SK-N-SH treated with all-trans-retinoic acid at 6 μM for 48 hours (cell line): ENCODE measurements around the gene CES3.

Experiments used
- ATAC-seq: fragments of 200-7000 bp; cut with Tn5 transposase; 3 replicates; pipeline ENCODE4 v1.9.1; 2020; ENCODE audit warnings: mild to moderate bottlenecking, moderate library complexity
- ARNTL ChIP-seq: fragments of 450-650 bp; formaldehyde crosslinking; IDR thresholded peaks from 2 replicates; pipeline ENCODE4 v1.5.0; 2020; ENCODE audit warnings: low read depth, mild to moderate bottlenecking, moderate library complexity, borderline replicate concordance
- BACH2 ChIP-seq: fragments of 250-450 bp; sonication (Bioruptor Pico); IDR thresholded peaks from 2 replicates; pipeline ENCODE4 v1.9.0; 2021; ENCODE audit warnings: mild to moderate bottlenecking, borderline replicate concordance
- CSDC2 ChIP-seq: fragments of 250-450 bp; sonication (Bioruptor Pico); IDR thresholded peaks from 2 replicates; pipeline ENCODE4 v1.5.0; 2020; ENCODE audit warnings: mild to moderate bottlenecking, moderate library complexity
- CSRNP3 ChIP-seq: fragments of 250-450 bp; sonication (Bioruptor Pico); IDR thresholded peaks from 2 replicates; pipeline ENCODE4 v1.5.1; 2021; ENCODE audit warnings: mild to moderate bottlenecking, moderate library complexity
- ESRRG ChIP-seq: fragments of 250-450 bp; sonication (Bioruptor Pico); IDR thresholded peaks from 2 replicates; pipeline ENCODE4 v1.6.1; 2021; ENCODE audit warnings: mild to moderate bottlenecking
- GLIS3 ChIP-seq: fragments of 250-450 bp; sonication (Bioruptor Pico); IDR thresholded peaks from 2 replicates; pipeline ENCODE4 v1.5.0; 2020; ENCODE audit warnings: mild to moderate bottlenecking, moderate library complexity
- ISL1 ChIP-seq: fragments of 250-450 bp; sonication (Bioruptor Pico); IDR thresholded peaks from 2 replicates; pipeline ENCODE4 v2.1.2; 2022; ENCODE audit warnings: mild to moderate bottlenecking, moderate library complexity
- OSR1 ChIP-seq: fragments of 250-450 bp; sonication (Bioruptor Pico); IDR thresholded peaks from 2 replicates; pipeline ENCODE4 v1.8.0; 2022; ENCODE audit warnings: moderate library complexity, mild to moderate bottlenecking, inconsistent platforms
- POU6F1 ChIP-seq: fragments of 250-450 bp; sonication (Bioruptor Pico); IDR thresholded peaks from 2 replicates; pipeline ENCODE4 v1.8.0; 2021; ENCODE audit warnings: low read depth, mild to moderate bottlenecking, moderate library complexity, borderline replicate concordance
- PPARA ChIP-seq: fragments of 250-450 bp; sonication (Bioruptor Pico); IDR thresholded peaks from 2 replicates; pipeline ENCODE4 v1.5.0; 2020; ENCODE audit warnings: mild to moderate bottlenecking, borderline replicate concordance
- SNAI2 ChIP-seq: fragments of 250-450 bp; sonication (Bioruptor Pico); IDR thresholded peaks from 2 replicates; pipeline ENCODE4 v1.5.0; 2020; ENCODE audit warnings: mild to moderate bottlenecking, moderate library complexity
- ZC3H10 ChIP-seq: fragments of 250-450 bp; sonication (Bioruptor Pico); IDR thresholded peaks from 2 replicates; pipeline ENCODE4 v1.5.1; 2021; ENCODE audit warnings: mild to moderate bottlenecking, moderate library complexity
- ZFP3 ChIP-seq: fragments of 250-450 bp; sonication (Bioruptor Pico); IDR thresholded peaks from 2 replicates; pipeline ENCODE4 v1.5.0; 2020; ENCODE audit warnings: mild to moderate bottlenecking, moderate library complexity
- ZFP30 ChIP-seq: fragments of 450-650 bp; formaldehyde crosslinking; IDR thresholded peaks from 2 replicates; pipeline ENCODE4 v1.5.0; 2022; ENCODE audit warnings: mild to moderate bottlenecking, moderate library complexity
- TF ChIP-seq, protein P1 (sequence below): fragments of 250-450 bp; sonication (Bioruptor Pico); IDR thresholded peaks from 2 replicates; pipeline ENCODE4 v1.5.0; 2020; ENCODE audit warnings: mild to moderate bottlenecking, moderate library complexity
- TF ChIP-seq, protein P2 (sequence below): fragments of 250-450 bp; sonication (Bioruptor Pico); IDR thresholded peaks from 2 replicates; pipeline ENCODE4 v1.5.1; 2020; ENCODE audit warnings: low read depth, mild to moderate bottlenecking, moderate library complexity

The CES3 gene

GRCh38 chr16:66932076-66932475, 29.0 kb upstream of the CES3 start (continued):
- TF ChIP-seq, protein P1, sequence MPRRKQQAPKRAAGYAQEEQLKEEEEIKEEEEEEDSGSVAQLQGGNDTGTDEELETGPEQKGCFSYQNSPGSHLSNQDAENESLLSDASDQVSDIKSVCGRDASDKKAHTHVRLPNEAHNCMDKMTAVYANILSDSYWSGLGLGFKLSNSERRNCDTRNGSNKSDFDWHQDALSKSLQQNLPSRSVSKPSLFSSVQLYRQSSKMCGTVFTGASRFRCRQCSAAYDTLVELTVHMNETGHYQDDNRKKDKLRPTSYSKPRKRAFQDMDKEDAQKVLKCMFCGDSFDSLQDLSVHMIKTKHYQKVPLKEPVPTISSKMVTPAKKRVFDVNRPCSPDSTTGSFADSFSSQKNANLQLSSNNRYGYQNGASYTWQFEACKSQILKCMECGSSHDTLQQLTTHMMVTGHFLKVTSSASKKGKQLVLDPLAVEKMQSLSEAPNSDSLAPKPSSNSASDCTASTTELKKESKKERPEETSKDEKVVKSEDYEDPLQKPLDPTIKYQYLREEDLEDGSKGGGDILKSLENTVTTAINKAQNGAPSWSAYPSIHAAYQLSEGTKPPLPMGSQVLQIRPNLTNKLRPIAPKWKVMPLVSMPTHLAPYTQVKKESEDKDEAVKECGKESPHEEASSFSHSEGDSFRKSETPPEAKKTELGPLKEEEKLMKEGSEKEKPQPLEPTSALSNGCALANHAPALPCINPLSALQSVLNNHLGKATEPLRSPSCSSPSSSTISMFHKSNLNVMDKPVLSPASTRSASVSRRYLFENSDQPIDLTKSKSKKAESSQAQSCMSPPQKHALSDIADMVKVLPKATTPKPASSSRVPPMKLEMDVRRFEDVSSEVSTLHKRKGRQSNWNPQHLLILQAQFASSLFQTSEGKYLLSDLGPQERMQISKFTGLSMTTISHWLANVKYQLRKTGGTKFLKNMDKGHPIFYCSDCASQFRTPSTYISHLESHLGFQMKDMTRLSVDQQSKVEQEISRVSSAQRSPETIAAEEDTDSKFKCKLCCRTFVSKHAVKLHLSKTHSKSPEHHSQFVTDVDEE: no peak
- TF ChIP-seq ZFP3 (CRISPR knock-in tag): no peak
- TF ChIP-seq CSRNP3: no peak

GRCh38 chr16:66933776-66934137, 27.3 kb upstream of the CES3 start:
- TF ChIP-seq ZC3H10 (CRISPR knock-in tag) (no peak), ISL1 (CRISPR knock-in tag) (no peak), BACH2 (CRISPR knock-in tag) (no peak), POU6F1 (CRISPR knock-in tag) (no peak), GLIS3 (no peak)
- TF ChIP-seq, protein P2, sequence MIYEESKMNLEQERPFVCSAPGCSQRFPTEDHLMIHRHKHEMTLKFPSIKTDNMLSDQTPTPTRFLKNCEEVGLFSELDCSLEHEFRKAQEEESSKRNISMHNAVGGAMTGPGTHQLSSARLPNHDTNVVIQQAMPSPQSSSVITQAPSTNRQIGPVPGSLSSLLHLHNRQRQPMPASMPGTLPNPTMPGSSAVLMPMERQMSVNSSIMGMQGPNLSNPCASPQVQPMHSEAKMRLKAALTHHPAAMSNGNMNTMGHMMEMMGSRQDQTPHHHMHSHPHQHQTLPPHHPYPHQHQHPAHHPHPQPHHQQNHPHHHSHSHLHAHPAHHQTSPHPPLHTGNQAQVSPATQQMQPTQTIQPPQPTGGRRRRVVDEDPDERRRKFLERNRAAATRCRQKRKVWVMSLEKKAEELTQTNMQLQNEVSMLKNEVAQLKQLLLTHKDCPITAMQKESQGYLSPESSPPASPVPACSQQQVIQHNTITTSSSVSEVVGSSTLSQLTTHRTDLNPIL (CRISPR knock-in tag): peak; percentile 41; the same call in 1 of the 2 replicates
- no peak for ATAC-seq

- no peak for TF ChIP-seq ZFP30
- 0 out of 2 replicates have a peak, but pooled peaks have one; percentile 33 for TF ChIP-seq ESRRG (CRISPR knock-in tag)
- peak; percentile 87 for ATAC-seq
Observed at GRCh38 chr16:66934138-66934838, 26.8 kb upstream of the CES3 start, which contains the start of gene CIAO2B. Gene CIAO2B (minus strand): TSS chr16:66934402. CDS start chr16:66934364, 38 bp downstream.

GRCh38 chr16:66934839-66935313, 26.2 kb upstream of the CES3 start:
- ATAC-seq: peak; percentile 25

DNA sequence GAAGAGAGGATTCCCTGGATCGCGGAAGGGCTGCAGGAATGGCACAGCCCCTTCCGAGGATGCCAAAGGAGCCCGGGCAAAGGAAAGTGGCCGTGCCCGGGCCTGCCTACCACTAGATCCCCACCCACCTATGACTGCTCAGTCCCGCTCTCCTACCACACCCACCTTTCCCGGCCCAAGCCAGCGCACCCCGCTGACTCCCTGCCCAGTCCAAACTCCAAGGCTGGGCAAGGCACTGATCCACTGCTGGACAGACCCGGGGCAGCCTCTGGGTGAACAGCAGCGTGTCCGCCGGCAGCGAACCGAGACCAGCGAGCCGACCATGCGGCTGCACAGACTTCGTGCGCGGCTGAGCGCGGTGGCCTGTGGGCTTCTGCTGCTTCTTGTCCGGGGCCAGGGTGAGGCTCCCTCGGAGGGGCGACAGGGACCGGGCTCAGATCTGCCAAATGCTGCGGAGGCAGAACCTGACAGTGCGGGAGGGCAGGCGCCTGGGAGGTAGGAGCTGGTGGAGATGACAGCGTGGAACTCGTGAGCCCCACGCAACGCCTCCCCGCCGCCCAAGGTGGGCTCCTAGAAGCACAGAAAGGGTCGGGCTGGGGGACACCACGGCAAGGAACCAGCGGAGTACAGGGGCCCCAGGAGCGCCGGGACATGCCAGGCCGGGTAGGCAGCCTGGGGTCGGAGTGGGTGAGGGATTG, 25.6 kb upstream of the CES3 start, which contains the start of gene CES2:
TSS of gene CES2 (plus strand) at position 203 of the 698 bp plus-strand sequence. CDS start at position 323, 120 bp downstream.
- peak; percentile 68 for ATAC-seq
- TF ChIP-seq OSR1: no peak
- TF ChIP-seq ZFP30: no peak
- no peak for TF ChIP-seq GLIS3
- TF ChIP-seq, protein P2 (CRISPR knock-in tag): no peak
- TF ChIP-seq CSDC2 (CRISPR knock-in tag): no peak
- no peak for TF ChIP-seq ESRRG (CRISPR knock-in tag)
- TF ChIP-seq SNAI2 (CRISPR knock-in tag): no peak
- no peak for TF ChIP-seq CSRNP3
- no peak for TF ChIP-seq ARNTL (CRISPR knock-in tag)
- TF ChIP-seq PPARA (CRISPR knock-in tag): no peak
- TF ChIP-seq, all 23 proteins: peak for 0
